ENCODE measurements around the gene GCA. TPM values are rescaled to one million over a fixed set of nuclear protein-coding genes. Genes with fewer than 3 reads are reported as not detected.

Gene GCA
- total RNA-seq, 1 experiment from 2014 or later = 18.8 TPM

DNA sequence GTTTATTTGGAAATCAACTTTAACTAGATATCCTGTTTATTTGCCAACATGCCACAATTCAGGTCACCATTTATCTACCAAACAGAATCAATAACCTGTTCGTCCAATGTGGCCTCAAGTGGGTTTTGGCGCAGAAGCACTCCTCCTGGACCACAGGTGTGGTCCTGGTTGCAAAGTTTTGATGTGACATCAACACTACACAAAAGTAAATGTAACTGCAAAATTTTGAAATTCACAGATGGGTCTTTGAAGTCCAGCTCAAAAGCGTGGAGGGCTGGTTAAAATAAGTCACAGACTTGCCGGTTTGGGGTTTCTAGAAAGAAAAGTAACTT is 474 bp upstream of the GCA start:
- Histone ChIP-seq H4K20me1 (ENCODE audit: insufficient read depth) (no peaks in the 10 kb centered on the region; the same call in 1 of the 2 replicates), H3K4me3 (replicated peaks in 1 of 2; ENCODE audit: low read depth in 1 of 2, low read length in 2 of 2) (peak overlapping the region; percentile 83 to 84), H3K27me3 (ENCODE audit: insufficient read depth, low read length) (no peaks in the 10 kb centered on the region), H2AFZ (ENCODE audit: low read depth, low read length, poor library complexity, severe bottlenecking) (peak overlapping the region; percentile 94), H3K9me3 (ENCODE audit: control insufficient read depth in 1 of 2, insufficient read depth in 1 of 2, low read depth in 1 of 2, low read length in 2 of 2) (no peaks in the 10 kb centered on the region), H3K79me2 (ENCODE audit: insufficient read depth, low read length) (peaks cover 9% of the 10 kb centered on the region), H3K4me1 (ENCODE audit: control insufficient read depth in 1 of 2, insufficient read depth in 2 of 2, low read length in 2 of 2) (peaks cover 3 to 13% of the 10 kb centered on the region in 2 experiments; a peak in 3 of 4 replicates), H3K27ac (ENCODE audit: low read depth, low read length) (no peak overlapping the region), H3K9ac (ENCODE audit: low read length) (no peak overlapping the region), H3K9me2 (ENCODE audit: insufficient read depth) (no peaks in the 10 kb centered on the region; the same call in 1 of the 2 replicates), H3K4me2 (ENCODE audit: low read length) (peak overlapping the region; percentile 92), H3K36me3 (ENCODE audit: control insufficient read depth in 1 of 2, insufficient read depth in 2 of 2, low read length in 2 of 2) (0 out of 4 replicates have a peak, but pooled peaks cover 0 to 2% of the 10 kb centered on the region in 2 experiments)
- no peak for ATAC-seq
- POLR2A ChIA-PET = interaction anchor here (1.5 kb wide), 1 partner anchor 24 kb away, joined by 3 read pairs; no protein-coding TSS in a partner anchor
- intact Hi-C loops (cut with micrococcal nuclease) = no loop called here
- CTCF ChIA-PET = interaction anchor here (2.1 kb wide), 1 partner anchor 9 kb away, joined by 7 read pairs; no protein-coding TSS in a partner anchor
- TF ChIP-seq ELF1 (IDR thresholded peaks at IDR 0.05; ENCODE audit: borderline replicate concordance, low read depth) (no peak), CEBPB (IDR thresholded peaks at IDR 0.05; ENCODE audit: low read depth) (no peak)
- DNase-seq (ENCODE audit: low read depth, low spot score) = no peak
- no TSS peak for BruUV-seq (replicated peaks)
- RAD21 ChIA-PET (ENCODE audit: low non-redundant PET in 1 of 2, low total read pairs in 2 of 2, uncharacterized antibody in 2 of 2, unreplicated experiment in 2 of 2) = no interaction called here

DNA sequence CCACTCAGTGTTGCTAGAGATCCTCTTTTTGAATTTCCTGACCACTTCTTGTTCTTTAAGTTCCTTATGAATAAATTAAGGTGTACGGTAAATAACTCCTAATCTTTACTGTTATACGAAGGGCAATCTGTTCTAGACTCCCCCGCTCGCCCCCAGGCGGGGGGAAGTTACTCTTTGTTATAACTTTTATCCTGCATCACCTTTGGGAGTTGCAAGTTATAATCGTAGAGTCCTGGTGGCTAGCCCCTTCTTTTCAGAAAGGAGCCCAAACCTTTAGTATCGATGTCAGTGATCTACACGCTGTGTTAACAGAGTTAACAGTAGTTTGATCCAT is 652 bp downstream of the GCA start:
- H3K27me3 ChIP-seq (ENCODE audit: insufficient read depth, low read length) = no peaks in the 10 kb centered on the region
- ATAC-seq (no peak), DNase-seq (ENCODE audit: low read depth, low spot score) (no peak)
- 0 out of 2 replicates have a peak, but pooled peaks have one; percentile 5 for TF ChIP-seq EGR1 (IDR thresholded peaks at IDR 0.05; ENCODE audit: low read depth)
- TF ChIP-seq REST (IDR thresholded peaks at IDR 0.05; ENCODE audit: low read depth) = no peak
- H3K9me2 ChIP-seq (ENCODE audit: insufficient read depth) = no peaks in the 10 kb centered on the region; the same call in 1 of the 2 replicates
- BruUV-seq (replicated peaks) = TSS peak; percentile 73
- peak overlapping the region; percentile 83 to 84 for H3K4me3 ChIP-seq (replicated peaks in 1 of 2; ENCODE audit: low read depth in 1 of 2, low read length in 2 of 2)
- H3K79me2 ChIP-seq (ENCODE audit: insufficient read depth, low read length) = peaks cover 9% of the 10 kb centered on the region
- H3K27ac ChIP-seq (ENCODE audit: low read depth, low read length) = peak overlapping the region; percentile 77
- H3K36me3 ChIP-seq (ENCODE audit: control insufficient read depth in 1 of 2, insufficient read depth in 2 of 2, low read length in 2 of 2) = 0 out of 4 replicates have a peak, but pooled peaks cover 0 to 2% of the 10 kb centered on the region in 2 experiments
- POLR2A ChIA-PET = no interaction called here
- H4K20me1 ChIP-seq (ENCODE audit: insufficient read depth) = no peaks in the 10 kb centered on the region; the same call in 1 of the 2 replicates
- H3K9me3 ChIP-seq (ENCODE audit: control insufficient read depth in 1 of 2, insufficient read depth in 1 of 2, low read depth in 1 of 2, low read length in 2 of 2) = no peaks in the 10 kb centered on the region
- H3K4me2 ChIP-seq (ENCODE audit: low read length) = peak overlapping the region; percentile 92
- H3K4me1 ChIP-seq (ENCODE audit: control insufficient read depth in 1 of 2, insufficient read depth in 2 of 2, low read length in 2 of 2) = peaks cover 3 to 13% of the 10 kb centered on the region in 2 experiments; a peak in 3 of 4 replicates
- RAD21 ChIA-PET (ENCODE audit: low non-redundant PET in 1 of 2, low total read pairs in 2 of 2, uncharacterized antibody in 2 of 2, unreplicated experiment in 2 of 2) = no interaction called here
- peak overlapping the region; percentile 70 for H3K9ac ChIP-seq (ENCODE audit: low read length)
- H2AFZ ChIP-seq (ENCODE audit: low read depth, low read length, poor library complexity, severe bottlenecking) = peak overlapping the region; percentile 76
- CTCF ChIA-PET = interaction anchor here (2.1 kb wide), 1 partner anchor 10 kb away, joined by 7 read pairs; no protein-coding TSS in a partner anchor
- intact Hi-C loops (cut with micrococcal nuclease) = no loop called here
